Endothelial cell of umbilical vein (primary cell): ENCODE results near the gene LUZP2. TPM values are rescaled to one million over a fixed set of nuclear protein-coding genes. Genes with fewer than 3 reads are reported as not detected.

Experiments used
- BruUV-seq: library from RNA; stranded (reverse); fragments of 400-500 nt; replicated peaks from 2 replicates; lab custom pipeline; 2021; lab: Mats Ljungman, UMichigan
- CTCF ChIA-PET: fragments of 300-600, 350-600 bp; sonication (Branson Sonifier 250); formaldehyde crosslinking; loops from one replicate; lab custom pipeline; 2021; ENCODE audit warnings: antibody characterized with exemption, inconsistent platforms; lab: Charles Lee
- POLR2A ChIA-PET: fragments of 300-600, 350-600 bp; sonication (Branson Sonifier 250); formaldehyde crosslinking; loops from one replicate; lab custom pipeline; 2021; ENCODE audit warnings: antibody characterized with exemption, inconsistent platforms; lab: Charles Lee
- DNase-seq: peaks from one replicate; pipeline ENCODE4 v3.0.0-alpha.2; 2011; ENCODE audit warnings: low read depth, low spot score
- FAIRE-seq: peaks from 2 replicates; lab custom pipeline; 2011; peaks lifted over from hg19 to GRCh38; lab: Jason Lieb, UNC
- H2AFZ ChIP-seq: 2 replicates; pipeline ENCODE4 v1.6.0; 2012; ENCODE audit warnings: low read depth, low read length, control low read depth, inconsistent platforms
- H3K27ac ChIP-seq: 2 replicates; pipeline ENCODE4 v1.5.1; 2011; ENCODE audit warnings: low read depth, mild to moderate bottlenecking, control low read depth, low read length, moderate library complexity; ENCODE audit not compliant: insufficient read depth
- H3K27me3 ChIP-seq, 2 experiments: 2 replicates each; pipeline versions ENCODE4 v1.6.0 to v1.6.1; 2011; ENCODE audit warnings: low read length in 2 of 2, mixed read lengths in 1 of 2; ENCODE audit not compliant: control insufficient read depth in 2 of 2, insufficient read depth in 2 of 2
- H3K36me3 ChIP-seq, 2 experiments: 2 replicates in 1 of 2; 3 replicates in 1 of 2; pipeline ENCODE4 v1.5.1; 2011; ENCODE audit warnings: low read length in 2 of 2, mild to moderate bottlenecking in 1 of 2, moderate library complexity in 1 of 2; ENCODE audit not compliant: control insufficient read depth in 2 of 2, insufficient read depth in 2 of 2; ENCODE audit errors: extremely low read depth in 1 of 2
- H3K4me1 ChIP-seq: 3 replicates; pipeline ENCODE4 v1.5.1; 2011; ENCODE audit warnings: mild to moderate bottlenecking, low read length; ENCODE audit not compliant: control insufficient read depth, insufficient read depth; ENCODE audit errors: extremely low read depth
- H3K4me2 ChIP-seq: 2 replicates; pipeline ENCODE4 v1.6.1; 2011; ENCODE audit warnings: low read length, control low read depth, mixed read lengths; ENCODE audit not compliant: insufficient read depth
- H3K4me3 ChIP-seq, 3 experiments: fragments of 200-600 bp in 1 of 3; sonication (generic), shearing (Covaris generic) in 1 of 3; replicated peaks in 1 of 3; 2 replicates each; pipeline ENCODE4 v1.5.1; 2011 to 2016; ENCODE audit warnings: control low read depth in 3 of 3, low read length in 3 of 3, mild to moderate bottlenecking in 2 of 3, inconsistent platforms in 1 of 3, low read depth in 1 of 3, moderate library complexity in 1 of 3; ENCODE audit not compliant: insufficient read depth in 1 of 3
- H3K79me2 ChIP-seq: 2 replicates; pipeline ENCODE4 v1.6.0; 2012; ENCODE audit warnings: low read length, inconsistent platforms; ENCODE audit not compliant: control insufficient read depth, insufficient read depth
- H3K9ac ChIP-seq: replicated peaks from 2 replicates; pipeline ENCODE3; 2011; ENCODE audit warnings: low read length, control low read depth; ENCODE audit not compliant: insufficient read depth; ENCODE audit errors: extremely low read depth
- H3K9me1 ChIP-seq: replicated peaks from 3 replicates; pipeline ENCODE4 v1.6.0; 2011; ENCODE audit warnings: mild to moderate bottlenecking, low read length; ENCODE audit not compliant: control insufficient read depth, insufficient read depth; ENCODE audit errors: extremely low read depth
- H3K9me3 ChIP-seq: replicated peaks from 2 replicates; pipeline ENCODE4 v1.5.1; 2012; ENCODE audit warnings: low read length, inconsistent platforms; ENCODE audit not compliant: control insufficient read depth, insufficient read depth
- H4K20me1 ChIP-seq: replicated peaks from 2 replicates; pipeline ENCODE3; 2011; ENCODE audit warnings: mild to moderate bottlenecking, low read length; ENCODE audit not compliant: control insufficient read depth, insufficient read depth; ENCODE audit errors: extremely low read depth
- CTCF ChIP-seq, 2 donors: IDR thresholded peaks; 1 replicate in 1 of 2; 2 replicates in 1 of 2; pipeline ENCODE4 v1.5.1; 2011; ENCODE audit warnings: low read length in 2 of 2, mild to moderate bottlenecking in 2 of 2, moderate library complexity in 2 of 2, control low read depth in 1 of 2, inconsistent platforms in 1 of 2, low read depth in 1 of 2; ENCODE audit not compliant: insufficient read depth in 1 of 2; ENCODE audit errors: extremely low read depth in 1 of 2
- EZH2 ChIP-seq: IDR thresholded peaks from 2 replicates; pipeline ENCODE4 v1.6.1; 2012; ENCODE audit warnings: borderline replicate concordance, low read depth, mild to moderate bottlenecking, moderate library complexity, low read length, inconsistent platforms; ENCODE audit not compliant: severe bottlenecking
- FOS ChIP-seq: IDR thresholded peaks from 2 replicates; pipeline ENCODE4 v1.6.1; 2011; ENCODE audit warnings: mild to moderate bottlenecking, low read length, moderate library complexity, borderline replicate concordance; ENCODE audit not compliant: insufficient read depth
- GATA2 ChIP-seq: IDR thresholded peaks from 2 replicates; pipeline ENCODE4 v1.7.0; 2011; ENCODE audit warnings: low read depth, mild to moderate bottlenecking, moderate library complexity, mixed read lengths, low read length; ENCODE audit not compliant: insufficient read length, insufficient read depth
- JUN ChIP-seq: IDR thresholded peaks from 2 replicates; pipeline ENCODE4 v1.6.1; 2011; ENCODE audit warnings: borderline replicate concordance, low read depth; ENCODE audit not compliant: insufficient read length, insufficient read depth
- MAX ChIP-seq: IDR thresholded peaks from 2 replicates; pipeline ENCODE4 v1.6.1; 2011; ENCODE audit not compliant: insufficient read depth, insufficient read length
- MYC ChIP-seq: IDR thresholded peaks from one replicate; pipeline ENCODE4 v1.6.1; 2011; ENCODE audit warnings: mild to moderate bottlenecking, low read depth, low read length
- POLR2A ChIP-seq: IDR thresholded peaks from 2 replicates; pipeline ENCODE4 v1.6.1; 2012; ENCODE audit warnings: low read depth, mild to moderate bottlenecking, control low read depth, low read length
- POLR2AphosphoS5 ChIP-seq: IDR thresholded peaks from 2 replicates; pipeline ENCODE4 v1.6.1; 2012; ENCODE audit warnings: low read depth, mild to moderate bottlenecking, control low read depth, low read length, moderate library complexity; ENCODE audit not compliant: insufficient read depth
- dilution Hi-C: fragments of 300-500 bp; cut with MboI; formaldehyde crosslinking; loops from one replicate; pipeline ENCODE4 v1.15.0; 2019; ENCODE audit warnings: low sequenced_read_pairs; ENCODE audit not compliant: extremely low pct_ligation_motif_present
- intact Hi-C: fragments of 100-400 bp; cut with micrococcal nuclease; formaldehyde crosslinking; loops from one replicate; pipeline ENCODE4 v1.10.0; 2022
- polyA plus RNA-seq, 4 experiments: library from polyadenylated mRNA; depleted of rRNA in 3 of 4; stranded (reverse) in 3 of 4; unstranded in 1 of 4; fragments of >200 nt; gene quantifications; 2 replicates each; pipeline versions ENCODE4 v1.2.1 to v1.2.3, GENCODE V29; 2011 to 2012; ENCODE audit warnings: missing spikeins in 1 of 4
- total RNA-seq: library from RNA; stranded (reverse); gene quantifications from 2 replicates; pipeline ENCODE4 v1.2.3, GENCODE V29; 2021

LUZP2 gene
- total and polyA plus RNA-seq, 2 donors (not counting 3 experiments of a cell fraction or from before 2014, with no cell fraction given), result 0.07 TPM; not detected in 1

- H3K36me3 ChIP-seq, result no peaks in the 10 kb centered on the region
- H3K4me3 ChIP-seq, result no peak overlapping the region
- no peak overlapping the region for H2AFZ ChIP-seq
- no peaks in the 10 kb centered on the region for H3K27me3 ChIP-seq
- H3K27ac ChIP-seq, result no peak overlapping the region
- POLR2A ChIA-PET, result no interaction called here
- dilution Hi-C loops (no loop called here), intact Hi-C loops (no loop called here)
- H4K20me1 ChIP-seq, result no peaks in the 10 kb centered on the region
- no peak for TF ChIP-seq MYC
- no peak for TF ChIP-seq FOS
- no peak for TF ChIP-seq POLR2A
- no peak for TF ChIP-seq MAX
- no peak for TF ChIP-seq CTCF (IDR thresholded peaks at IDR 0.05; ENCODE audit: extremely low read depth in 1 of 2, insufficient read depth in 1 of 2, low read depth in 1 of 2, low read length in 2 of 2)
- TF ChIP-seq GATA2, result no peak
- no peak for TF ChIP-seq EZH2
- TF ChIP-seq JUN, result no peak
- TF ChIP-seq POLR2AphosphoS5, result no peak
- no peak overlapping the region for H3K4me2 ChIP-seq
- no TSS peak for BruUV-seq
- no peaks in the 10 kb centered on the region for H3K4me1 ChIP-seq
- no peaks in the 10 kb centered on the region for H3K9me3 ChIP-seq
- FAIRE-seq (no peak), DNase-seq (no peak)
- H3K9ac ChIP-seq, result no peak overlapping the region
- H3K79me2 ChIP-seq, result no peaks in the 10 kb centered on the region
- no peaks in the 10 kb centered on the region for H3K9me1 ChIP-seq
- CTCF ChIA-PET, result no interaction called here
Observed at GRCh38 chr11:24531528-24531927, 34.7 kb downstream of the LUZP2 start.
